Activated CD4-positive, alpha-beta T cell treated with anti-CD3 and anti-CD28 coated beads, Interleukin-2, amount 50 U/mL, for 24 hours (primary cell): Measurements from ENCODE around the gene BAHCC1.

Source experiments
- DNase-seq, 2 donors: peaks; one replicate each; pipeline ENCODE4 v3.0.0-alpha.2; 2020; ENCODE audit warnings: low read depth in 1 of 2, low spot score in 1 of 2

The BAHCC1 gene

GRCh38 chr17:81397314-81398175 lies 2.3 kb downstream of the BAHCC1 start:
- DNase-seq, result no peak

DNA sequence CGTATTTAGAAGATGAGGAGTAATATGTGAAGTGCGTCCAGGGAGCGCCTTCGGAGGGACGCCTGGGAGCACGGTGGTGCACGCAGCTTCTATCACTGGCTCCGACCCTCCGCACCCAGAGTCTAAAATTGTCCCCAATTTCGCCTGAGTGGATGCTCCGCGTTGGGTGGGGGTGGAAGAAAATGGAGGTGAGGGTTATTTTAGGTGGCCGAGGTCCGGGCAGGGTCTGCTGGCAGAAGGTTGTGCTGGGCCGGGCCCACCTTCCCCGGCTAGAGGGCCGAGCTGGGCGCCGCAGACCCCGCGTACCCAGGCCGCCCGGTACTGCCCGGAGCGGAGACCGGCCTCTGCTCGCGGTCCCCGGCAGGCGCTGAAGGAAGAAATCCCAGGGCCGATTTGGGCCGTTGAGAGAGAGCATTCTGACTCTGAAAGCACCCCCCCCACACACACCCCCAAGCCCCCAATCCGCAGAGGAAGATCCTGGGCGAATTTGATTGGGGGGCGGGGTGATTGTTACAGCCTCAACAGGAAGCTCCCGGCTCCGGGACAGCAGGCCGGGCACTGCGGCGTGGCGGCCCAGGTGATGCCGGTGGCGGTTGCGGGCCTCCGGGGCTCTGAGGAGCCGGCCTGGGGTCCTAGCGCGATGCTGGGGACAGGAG lies 3.0 kb downstream of the BAHCC1 start:
- DNase-seq, result no peak

GRCh38 chr17:81398832-81399411 lies 3.7 kb downstream of the BAHCC1 start:
- DNase-seq, result no peak

DNA sequence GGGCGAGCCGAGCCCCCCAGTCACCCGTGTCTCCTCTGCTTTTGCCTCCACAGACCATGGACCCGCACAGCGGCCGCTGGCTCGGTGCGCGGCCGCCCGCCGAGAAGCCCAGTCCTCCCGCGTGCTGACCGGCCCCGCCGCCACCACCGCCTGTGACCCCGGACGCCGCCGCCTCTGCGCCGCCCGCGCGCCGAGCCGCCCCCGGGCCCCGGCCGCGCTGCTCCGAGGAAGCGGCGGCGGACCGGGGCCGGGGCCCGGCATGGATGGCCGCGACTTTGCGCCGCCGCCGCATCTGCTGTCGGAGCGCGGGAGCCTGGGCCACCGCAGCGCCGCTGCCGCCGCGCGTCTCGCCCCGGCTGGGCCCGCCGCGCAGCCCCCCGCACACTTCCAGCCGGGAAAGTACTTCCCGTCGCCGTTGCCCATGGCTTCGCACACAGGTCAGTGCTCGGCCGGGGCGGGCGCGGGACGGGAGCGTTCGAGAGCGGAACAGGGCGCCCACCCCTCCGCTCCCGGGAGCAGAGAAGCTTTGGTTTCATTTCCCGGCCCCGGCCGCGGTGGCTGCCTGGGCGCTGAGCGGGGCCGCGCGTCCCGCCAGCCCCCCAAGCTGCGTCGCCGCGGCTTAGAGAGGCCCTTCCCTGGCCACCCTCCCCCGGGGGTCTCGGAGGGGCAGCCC lies 4.4 kb downstream of the BAHCC1 start:
- no peak for DNase-seq

DNA sequence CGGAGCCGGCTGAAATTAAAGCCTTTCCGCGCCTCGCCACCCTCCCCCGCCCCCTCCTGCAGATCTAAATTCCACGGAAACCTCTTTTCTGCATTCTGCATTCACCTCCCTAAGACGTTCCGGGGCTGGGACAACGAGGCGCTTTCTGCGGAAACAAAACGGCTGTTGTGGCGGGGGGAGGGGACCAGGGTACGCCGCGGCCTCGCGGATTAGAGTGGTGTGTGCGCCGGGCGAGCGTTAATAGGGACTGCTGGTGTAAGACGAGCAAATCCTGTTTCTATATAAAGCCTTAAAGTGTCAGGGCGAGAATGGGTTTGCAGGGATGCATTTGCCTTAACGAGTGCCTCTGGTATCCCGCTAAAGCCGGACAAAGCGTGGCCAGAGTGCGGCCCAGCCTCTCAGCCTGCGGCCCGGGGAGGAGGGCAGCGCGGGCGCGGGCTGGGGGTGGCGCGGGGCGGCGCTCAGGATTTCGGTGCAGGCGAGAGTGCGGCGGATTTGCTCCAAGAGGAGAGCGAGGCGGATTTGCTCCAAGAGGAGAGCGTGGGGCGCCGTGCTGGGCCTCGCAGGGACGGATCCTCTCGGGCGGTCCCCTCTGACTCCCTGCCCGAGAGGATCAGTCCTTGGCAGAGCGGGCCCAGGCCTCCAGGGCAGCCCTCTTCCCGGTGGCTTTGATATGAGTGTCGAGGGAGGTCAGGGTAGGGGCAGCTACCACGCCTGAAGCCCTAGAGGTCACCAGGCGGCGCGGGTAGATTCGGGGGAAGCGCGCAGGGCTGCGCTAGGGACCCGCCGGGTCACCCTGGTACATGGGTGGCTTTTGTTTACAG lies 5.1 kb downstream of the BAHCC1 start:
- no peak for DNase-seq

DNA sequence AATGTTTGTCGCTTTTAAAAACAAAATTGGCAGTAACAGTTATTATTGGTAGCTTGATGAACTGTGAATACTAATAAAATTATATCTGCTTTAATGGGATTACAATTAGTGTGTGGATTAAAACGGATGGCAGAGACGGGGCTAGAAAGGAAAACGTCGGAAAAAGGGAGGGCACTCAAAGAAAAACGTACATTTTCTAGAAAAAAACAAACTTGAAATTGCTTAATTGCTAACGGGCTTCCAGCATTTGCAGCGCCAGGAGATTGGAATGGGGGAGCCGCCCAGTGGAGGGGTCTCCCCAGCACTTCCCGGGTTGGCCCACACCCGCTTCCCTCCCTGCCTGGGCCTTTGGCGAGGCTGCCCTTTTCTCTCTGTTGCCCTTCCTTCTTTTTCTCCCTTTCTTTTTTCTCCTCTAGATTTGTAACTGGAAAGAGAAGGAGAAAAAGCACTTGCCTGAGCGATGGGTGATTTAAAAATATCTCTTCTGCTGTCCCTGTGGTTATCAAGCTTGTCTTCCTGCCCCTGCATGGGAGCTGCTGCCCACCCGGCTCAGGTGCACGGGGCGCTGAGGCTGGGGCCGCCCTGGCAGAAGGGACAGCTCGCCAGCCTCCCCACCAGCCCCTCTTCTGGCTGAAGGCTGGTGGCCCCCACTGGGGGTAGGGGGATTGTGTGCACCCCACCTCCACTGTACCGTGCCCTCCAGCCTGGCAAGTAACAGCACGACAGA lies 5.9 kb downstream of the BAHCC1 start:
- DNase-seq, result no peak

- DNase-seq, result no peak
Observed at GRCh38 chr17:81401723-81402529, 6.7 kb downstream of the BAHCC1 start.

GRCh38 chr17:81402530-81402941 lies 7.3 kb downstream of the BAHCC1 start:
- no peak for DNase-seq

DNA sequence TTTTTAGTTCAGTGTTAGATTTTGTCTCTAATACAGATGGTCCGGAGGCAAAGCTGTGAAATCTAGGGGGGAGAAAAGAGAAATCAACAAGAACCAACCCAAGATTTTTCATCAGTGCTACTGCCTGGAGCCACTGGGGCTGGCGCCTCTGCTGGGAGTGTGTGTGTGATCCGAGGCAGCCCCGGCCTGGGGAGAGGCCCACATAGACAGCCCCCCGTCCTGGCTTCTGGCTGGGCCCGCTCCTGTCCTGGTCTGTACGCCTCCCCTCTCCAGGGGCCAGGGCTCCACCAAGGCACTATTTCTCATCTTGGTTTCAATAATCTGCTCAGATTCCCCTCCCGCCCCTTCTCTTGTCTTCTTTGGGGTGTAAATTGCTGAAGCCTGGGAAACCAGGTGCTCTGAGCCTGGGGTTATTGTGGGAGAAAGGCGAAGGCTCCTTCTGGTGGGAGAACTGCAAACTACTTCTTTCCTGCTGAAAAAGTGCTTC lies 7.8 kb downstream of the BAHCC1 start:
- DNase-seq, result no peak

DNA sequence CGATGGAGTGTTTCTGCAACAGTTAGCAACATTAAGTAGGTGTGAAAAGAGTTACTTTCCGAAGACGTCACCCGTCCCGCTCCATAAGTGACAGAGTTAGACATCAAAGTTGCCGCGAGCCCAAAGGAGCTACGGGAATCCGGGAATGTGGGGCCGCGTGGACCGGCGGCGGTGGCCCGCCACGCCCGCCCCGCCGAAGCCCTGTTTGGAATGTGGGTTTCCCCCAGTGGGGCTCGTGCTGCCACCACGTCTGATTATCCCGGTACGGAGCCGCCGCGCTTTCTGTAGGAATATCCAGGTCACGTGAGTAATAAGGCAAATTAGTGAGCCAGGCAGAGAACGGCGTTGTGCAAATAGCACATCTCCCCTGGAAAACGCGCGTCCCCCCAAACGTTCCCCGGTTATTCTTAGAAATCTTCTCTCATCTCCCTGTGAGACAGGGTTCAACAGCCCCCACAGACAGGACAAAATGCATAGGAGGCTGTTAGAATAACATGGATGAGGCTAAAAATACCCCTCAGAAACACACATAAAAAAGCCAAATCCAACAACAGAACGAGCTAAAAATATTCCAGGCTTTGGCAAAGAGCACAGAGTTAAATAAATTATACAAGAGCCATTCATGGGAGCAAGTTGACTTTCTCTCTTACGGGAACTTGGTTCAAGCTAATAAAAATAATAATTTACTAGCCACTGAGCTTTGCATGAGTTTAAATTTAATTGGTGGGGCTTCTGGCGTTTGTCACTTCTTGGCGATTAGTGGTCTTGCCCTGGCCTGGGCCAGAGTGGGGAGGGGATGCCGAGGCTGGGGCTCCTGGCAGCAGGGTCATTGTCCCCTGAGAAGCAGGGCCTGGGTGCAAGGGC lies 8.6 kb downstream of the BAHCC1 start:
- DNase-seq, result no peak

GRCh38 chr17:81404558-81405165 lies 9.4 kb downstream of the BAHCC1 start:
- DNase-seq, result no peak

DNA sequence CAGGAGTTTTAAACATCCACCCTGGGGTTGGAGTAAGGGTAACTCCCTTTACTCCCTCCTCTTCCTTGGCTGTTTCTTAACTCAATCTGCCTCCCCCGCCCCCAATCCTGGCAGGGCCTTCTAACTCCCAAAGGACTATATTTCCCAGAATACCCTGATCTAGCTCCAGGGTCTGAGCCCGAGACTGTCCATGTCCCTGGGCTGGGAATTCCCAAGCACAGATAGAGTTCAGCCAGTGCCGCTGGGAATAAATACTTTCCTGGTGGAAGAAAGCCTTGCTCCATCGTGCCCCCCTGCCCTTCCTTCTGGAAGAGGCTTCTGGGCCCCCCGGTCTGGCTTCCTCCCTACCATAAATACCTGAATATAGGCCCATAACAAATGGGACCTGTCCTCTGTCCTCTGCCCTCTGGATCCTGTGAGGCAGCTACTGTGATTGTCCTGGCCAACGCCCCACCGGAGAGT lies 10.2 kb downstream of the BAHCC1 start:
- DNase-seq, result no peak

DNA sequence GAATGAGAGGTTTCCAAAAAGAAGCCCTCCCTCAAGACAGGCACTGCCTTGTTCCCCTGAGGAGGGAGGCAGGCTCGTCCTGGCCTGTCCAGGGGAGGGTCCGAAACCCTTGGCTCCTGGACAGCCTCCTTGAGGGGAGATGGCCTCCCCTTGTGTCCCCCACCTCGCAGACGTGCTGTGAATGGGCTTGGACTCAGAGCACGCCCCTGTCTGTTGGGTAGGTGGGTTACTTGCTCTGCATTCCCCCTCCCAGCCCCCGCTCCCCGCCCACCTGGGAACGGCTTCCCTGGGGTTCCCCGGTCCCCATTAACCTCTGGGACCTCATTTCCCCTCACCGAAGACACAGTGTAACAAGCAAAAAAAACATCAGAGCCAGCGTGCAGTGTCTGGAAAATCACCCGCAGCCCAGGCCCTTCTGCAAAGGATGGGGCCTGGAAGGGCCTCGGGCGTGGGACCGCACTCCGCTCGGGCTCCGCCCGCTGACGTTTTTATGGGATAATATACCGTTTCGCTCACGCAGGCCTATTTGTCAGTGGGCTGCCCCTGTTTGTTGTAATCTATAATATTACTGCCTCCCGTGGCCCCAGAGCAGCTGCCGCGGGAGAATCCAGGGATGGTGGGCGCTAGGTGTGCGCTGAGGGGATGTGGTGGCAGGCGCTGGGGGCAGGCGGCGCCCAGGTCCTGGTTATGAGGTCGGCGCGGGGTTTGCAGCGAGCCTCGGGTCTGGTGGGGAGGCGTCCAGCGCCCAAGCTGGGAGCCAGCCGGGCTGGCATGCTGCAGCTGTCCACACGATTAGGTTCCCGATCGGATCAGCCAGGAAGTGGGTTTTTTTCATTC lies 11.1 kb downstream of the BAHCC1 start:
- DNase-seq, result no peak

- DNase-seq, result no peak
Observed at GRCh38 chr17:81408049-81408448, 12.8 kb downstream of the BAHCC1 start.

DNA sequence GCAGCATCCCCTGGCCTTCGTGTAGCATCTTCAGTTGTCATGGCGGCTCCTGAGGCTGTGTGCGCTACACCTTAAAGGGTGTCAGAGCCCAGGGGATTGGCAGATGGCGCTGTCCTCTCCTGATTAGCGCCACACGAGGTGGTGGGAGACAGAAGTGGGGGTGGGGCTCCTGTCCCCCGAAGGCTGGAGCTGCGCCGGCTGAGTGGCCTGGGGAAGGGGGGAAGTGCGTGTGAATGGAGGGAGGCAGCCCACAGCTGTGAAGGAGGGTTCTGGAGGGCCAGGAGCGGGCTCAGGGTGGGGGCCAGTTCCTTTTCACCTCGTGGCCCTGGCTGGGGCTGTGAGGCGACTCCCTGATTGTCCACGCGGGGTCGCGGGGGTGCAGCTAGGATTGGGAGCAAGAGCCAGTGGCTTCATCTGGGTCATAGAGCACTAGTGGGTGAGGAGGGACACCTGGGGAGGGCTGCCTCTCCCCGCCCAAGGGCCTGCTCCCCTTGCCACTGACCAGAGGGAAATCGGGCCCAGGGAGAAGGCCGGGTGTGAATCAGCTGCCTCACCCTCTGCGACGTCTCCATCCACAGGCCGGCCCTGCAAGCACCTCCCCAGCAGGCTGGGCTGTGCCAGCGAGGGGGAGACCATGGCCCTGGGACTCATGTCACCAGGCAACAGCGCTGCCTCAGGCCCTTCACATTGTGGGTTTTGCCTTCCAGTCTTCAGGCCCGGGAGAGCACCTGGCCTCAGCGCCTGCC lies 14.1 kb downstream of the BAHCC1 start:
- no peak for DNase-seq

- no peak for DNase-seq
Observed at GRCh38 chr17:81410852-81411251, 15.6 kb downstream of the BAHCC1 start.
